ENCODE measurements around the gene PEX16. TPM values are rescaled to one million over a fixed set of nuclear protein-coding genes. Genes with fewer than 3 reads are reported as not detected.

The PEX16 gene
- total and polyA plus RNA-seq, 9 of the 15 experiments (the other 6 are each of a cell fraction or from before 2014, with no cell fraction given), result 1.5 to 43.9 (median 14.6) TPM

DNA sequence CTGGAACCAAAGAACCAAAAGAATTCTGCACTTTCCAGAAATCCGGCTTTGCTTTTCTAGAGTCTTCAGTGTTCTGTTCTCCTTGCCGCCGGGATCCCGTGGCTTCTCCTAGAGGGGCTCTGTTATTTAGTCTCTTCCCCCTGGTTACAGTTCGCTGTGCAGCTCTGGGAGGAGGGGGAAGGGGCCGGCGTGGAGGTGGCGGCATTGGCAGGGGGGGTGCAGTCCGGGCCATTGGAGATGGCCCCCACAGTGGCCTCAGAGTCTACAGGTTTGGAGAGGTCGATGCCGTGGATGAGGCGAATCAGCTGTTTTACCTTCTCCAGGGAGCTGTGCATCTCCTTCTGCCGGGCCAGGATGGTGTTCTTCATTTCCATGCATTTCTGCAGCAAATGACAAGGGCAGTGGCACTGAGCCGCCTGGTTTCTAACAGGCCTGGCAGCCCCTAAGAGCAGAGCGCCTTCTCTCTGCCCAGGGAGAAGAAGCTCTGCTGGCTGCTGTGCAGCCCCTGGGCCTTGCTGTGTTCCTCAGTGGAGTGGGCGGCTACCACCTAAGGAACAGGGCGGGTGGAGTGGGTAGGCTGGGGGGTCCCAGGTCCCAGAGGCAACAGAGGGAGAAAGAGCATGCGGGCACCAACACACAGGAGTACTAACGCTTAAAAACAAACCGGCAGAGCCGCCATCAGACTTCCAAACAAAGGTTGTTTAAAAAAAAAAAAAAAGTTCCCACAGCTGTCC is 16.3 kb upstream of the PEX16 start:
- Histone ChIP-seq H3K4me3 (no peak overlapping the region), H3K4me1 (replicated peaks in 1 of 2; ENCODE audit: control insufficient read depth in 2 of 2, insufficient read depth in 2 of 2, low read length in 2 of 2) (peaks cover 5 to 27% of the 10 kb centered on the region in 2 experiments; a peak in 3 of 5 replicates), H3K79me2 (ENCODE audit: control insufficient read depth, insufficient read depth, low read length) (no peaks in the 10 kb centered on the region), H3K36me3 (ENCODE audit: control insufficient read depth, insufficient read depth, low read length) (peaks cover 49% of the 10 kb centered on the region; the same call in 2 of the 3 replicates), H3K27me3 (ENCODE audit: control insufficient read depth in 2 of 2, insufficient read depth in 2 of 2, low read length in 2 of 2) (no peaks in the 10 kb centered on the region), H3K4me2 (ENCODE audit: insufficient read depth, low read length) (no peak overlapping the region), H3K9ac (ENCODE audit: insufficient read depth in 1 of 2, low read depth in 2 of 2, low read length in 2 of 2) (peak overlapping the region in 1 of 2 experiments; percentile 65; a peak in 1 of 4 replicates), H3K9me1 (ENCODE audit: control insufficient read depth, insufficient read depth, low read length) (no peaks in the 10 kb centered on the region), H2AFZ (ENCODE audit: low read depth, low read length) (no peak overlapping the region), H4K20me1 (replicated peaks; ENCODE audit: control insufficient read depth, insufficient read depth, low read length) (no peaks in the 10 kb centered on the region; the same call in 1 of the 2 replicates), H3K27ac (ENCODE audit: extremely low read depth, low read depth, low read length) (no peak overlapping the region), H3K9me3 (replicated peaks; ENCODE audit: control insufficient read depth, insufficient read depth, low read depth, low read length) (no peaks in the 10 kb centered on the region)
- CTCF ChIA-PET (ENCODE audit: low intra/inter-chr PET ratio), result no interaction called here
- intact Hi-C loops (cut with micrococcal nuclease), result no loop called here
- WGBS (ENCODE audit: insufficient coverage, low coverage, missing lambda C conversion rate), result 80% methylated on average over 10 of the region's 21 CpGs
- no peak for DNase-seq (ENCODE audit: extremely low read depth in 1 of 4, low spot score in 3 of 4)
- POLR2A ChIA-PET, result interaction anchor here (1.0 kb wide), 1 partner anchor 10 kb away, joined by 3 read pairs; no protein-coding TSS in a partner anchor
- no peak for ATAC-seq
- FAIRE-seq, result no peak
- in situ Hi-C loops (cut with MboI), result no loop called here
- TF ChIP-seq ETS2 (tag; IDR thresholded peaks at IDR 0.05; ENCODE audit: borderline replicate concordance, poor library complexity, severe bottlenecking) (no peak), ZNF263 (CRISPR knock-in tag; IDR thresholded peaks at IDR 0.05; ENCODE audit: borderline replicate concordance) (no peak), SOX6 (IDR thresholded peaks at IDR 0.05) (no peak), USF1 (CRISPR knock-in tag; IDR thresholded peaks at IDR 0.05) (no peak)
- BruUV-seq (replicated peaks), result no TSS peak

All from K562 (cell line).